ENCODE data around the gene CSTPP1.
"Not testable (repeated sequence)": the region's sequence is repeated elsewhere in the genome, so short reads cannot be mapped to it uniquely, and the experiment has no call there.

Gene CSTPP1

DNA sequence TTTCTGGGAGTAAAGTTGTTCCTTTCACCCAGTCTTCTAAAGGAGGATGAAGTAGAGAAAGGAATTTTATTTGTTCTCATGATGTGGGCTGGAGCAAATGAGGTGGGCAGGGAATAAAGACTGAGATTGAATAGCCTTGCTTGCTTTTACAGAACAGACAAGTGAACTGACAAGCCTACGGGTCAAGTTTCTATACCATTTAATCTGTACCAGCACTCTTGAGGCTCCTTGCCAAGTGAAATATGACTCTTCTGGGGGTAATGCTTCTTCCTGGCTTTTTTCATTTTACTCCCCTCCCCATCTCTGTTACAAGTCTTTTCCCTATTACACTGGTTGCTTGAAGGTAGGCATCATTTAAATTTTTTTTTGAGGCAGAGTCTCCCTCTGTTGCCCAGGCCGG lies 54.8 kb downstream of the CSTPP1 start:
- no peak for DNase-seq (ENCODE audit: low read depth)

DNA sequence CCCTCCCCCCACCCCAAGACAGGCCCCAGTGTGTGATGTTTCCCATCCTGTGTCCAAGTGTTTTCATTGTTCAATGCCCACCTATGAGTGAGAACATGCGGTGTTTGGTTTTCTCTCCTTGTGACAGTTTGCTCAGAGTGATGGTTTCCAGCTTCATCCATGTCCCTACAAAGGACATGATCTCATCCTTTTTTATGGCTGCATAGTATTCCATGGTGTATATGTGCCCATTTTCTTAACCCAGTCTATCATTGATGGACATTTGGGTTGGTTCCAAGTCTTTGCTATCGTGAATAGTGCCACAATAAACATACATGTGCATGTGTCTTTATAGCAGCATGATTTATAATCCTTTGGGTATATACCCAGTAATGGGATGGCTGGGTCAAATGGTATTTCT lies 55.8 kb downstream of the CSTPP1 start:
- DNase-seq (ENCODE audit: low read depth) = not testable (repeated sequence)

GRCh38 chr11:46997796-46998195 lies 61.2 kb downstream of the CSTPP1 start:
- DNase-seq (ENCODE audit: low read depth) = not testable (repeated sequence)

DNA sequence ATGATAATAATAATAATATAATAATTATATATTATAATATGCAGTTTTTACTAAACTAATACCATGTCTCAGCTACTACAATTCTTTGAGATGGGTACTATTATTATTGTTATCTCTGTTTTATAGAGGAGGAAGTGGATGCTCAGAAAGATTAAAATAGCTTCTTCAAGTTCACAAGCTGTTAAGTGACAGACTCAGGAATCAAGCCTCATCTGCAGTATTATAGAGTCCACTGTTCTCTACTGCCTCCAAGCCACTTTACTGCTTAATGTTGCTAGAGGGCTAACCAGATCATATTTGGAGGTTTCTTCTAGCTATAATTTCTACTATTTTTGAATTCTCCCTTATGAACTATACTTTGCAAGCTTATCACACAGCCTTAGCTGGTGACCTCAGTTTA lies 62.7 kb downstream of the CSTPP1 start:
- no peak for DNase-seq (ENCODE audit: low read depth)

DNA sequence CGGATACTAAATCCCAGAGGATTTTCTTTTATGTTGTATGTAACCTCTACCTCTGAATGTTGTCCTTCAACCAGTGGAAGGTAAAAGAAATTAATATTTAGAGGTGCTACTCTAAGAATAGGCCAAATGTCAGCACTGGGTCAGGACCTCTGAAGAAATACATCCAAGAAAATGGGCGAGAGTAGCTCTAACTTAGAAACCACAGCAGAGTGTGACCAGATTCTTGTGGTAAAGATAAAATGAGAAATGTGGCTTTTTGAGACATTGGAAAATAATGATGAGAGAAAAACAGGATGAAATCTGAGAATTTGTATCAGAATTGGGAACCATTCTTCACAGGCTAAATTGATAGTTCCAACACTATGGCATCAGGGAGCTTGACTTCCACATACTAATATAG lies 63.5 kb downstream of the CSTPP1 start:
- no peak for DNase-seq (ENCODE audit: low read depth)

- no peak for DNase-seq (ENCODE audit: low read depth)
These were observed 65.2 kb downstream of the CSTPP1 start for GRCh38 chr11:47001781-47002181.

GRCh38 chr11:47002390-47002789 lies 65.8 kb downstream of the CSTPP1 start:
- DNase-seq (ENCODE audit: low read depth) = no peak

DNA sequence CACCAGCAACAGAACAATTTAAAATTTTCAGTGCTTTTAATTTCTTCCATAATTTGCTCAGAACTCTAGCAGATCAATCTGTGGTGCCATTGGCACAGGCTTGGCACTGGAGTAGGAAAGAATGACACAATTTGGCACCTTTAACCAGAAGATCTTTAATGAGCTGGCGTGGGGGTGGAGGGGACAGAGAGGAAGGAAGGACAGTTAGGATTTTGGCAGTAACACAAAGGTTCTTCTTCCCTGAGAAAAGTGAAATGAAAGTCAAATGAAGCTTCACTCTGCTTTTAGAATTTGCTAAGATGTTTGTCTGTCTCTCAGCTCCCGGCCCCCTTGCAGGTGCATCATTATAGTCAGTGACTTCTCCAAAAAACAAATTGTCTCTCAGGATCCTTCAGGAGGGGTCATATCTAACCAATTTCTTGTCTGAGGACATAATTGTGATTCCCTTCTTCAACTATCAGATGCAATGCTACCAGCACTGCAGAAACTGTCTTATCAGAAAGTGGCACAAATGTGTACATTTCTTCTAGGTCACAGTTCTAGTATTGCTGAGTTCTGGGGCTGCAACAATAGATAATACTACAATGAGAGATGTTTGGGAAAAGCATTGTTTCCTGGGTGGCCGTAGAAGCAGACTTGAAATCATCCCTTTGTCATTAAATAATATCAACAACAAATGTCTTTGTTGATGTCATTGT lies 66.8 kb downstream of the CSTPP1 start:
- DNase-seq (ENCODE audit: low read depth) = no peak

DNA sequence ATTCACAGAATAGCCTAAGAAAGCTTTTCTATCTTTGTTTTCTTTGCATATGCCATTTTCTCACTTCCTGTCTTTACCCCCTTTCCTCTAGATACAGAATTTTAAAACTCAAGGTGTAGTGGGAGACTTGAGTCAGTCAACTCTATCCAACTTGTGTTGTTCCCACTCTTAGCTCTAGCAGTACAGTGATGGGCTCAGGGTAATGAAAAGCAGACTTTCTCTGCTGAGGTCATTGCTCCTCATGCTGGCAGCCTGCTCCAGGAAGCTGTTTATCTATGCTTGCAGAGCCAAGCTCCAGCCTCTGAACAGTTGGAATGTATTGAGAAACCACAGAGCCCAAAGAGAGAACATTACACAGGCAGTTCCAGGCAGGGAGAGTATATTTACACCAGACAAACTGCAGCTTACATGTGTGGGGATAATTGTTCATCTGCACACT lies 68.1 kb downstream of the CSTPP1 start:
- DNase-seq (ENCODE audit: low read depth) = no peak

GRCh38 chr11:47005441-47005840 lies 68.9 kb downstream of the CSTPP1 start:
- no peak for DNase-seq (ENCODE audit: low read depth)

DNA sequence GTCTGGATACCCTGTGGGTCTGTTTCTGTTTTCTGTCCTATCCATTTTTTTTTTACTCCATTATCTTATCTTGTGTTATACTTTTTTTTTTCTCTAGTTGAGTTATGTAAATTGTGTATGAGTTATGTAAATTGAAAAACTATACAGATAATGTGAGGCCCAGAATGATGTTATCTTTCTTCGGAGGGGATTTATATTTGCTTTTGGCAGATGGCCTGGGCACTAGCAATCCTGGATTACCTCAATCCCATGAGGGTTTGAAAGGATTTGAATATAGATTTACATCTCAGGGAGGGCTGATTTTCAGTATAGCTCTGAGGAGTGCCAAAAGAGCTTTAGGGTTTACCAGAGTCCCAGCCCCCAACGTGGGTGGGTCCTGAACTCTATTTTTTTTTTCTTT lies 71.0 kb downstream of the CSTPP1 start:
- no peak for DNase-seq (ENCODE audit: low read depth)

- no peak for DNase-seq (ENCODE audit: low read depth)
These were observed 73.6 kb downstream of the CSTPP1 start for GRCh38 chr11:47010179-47010578.

- no peak for DNase-seq (ENCODE audit: low read depth)
These were observed 77.5 kb downstream of the CSTPP1 start for GRCh38 chr11:47014097-47014496.

DNA sequence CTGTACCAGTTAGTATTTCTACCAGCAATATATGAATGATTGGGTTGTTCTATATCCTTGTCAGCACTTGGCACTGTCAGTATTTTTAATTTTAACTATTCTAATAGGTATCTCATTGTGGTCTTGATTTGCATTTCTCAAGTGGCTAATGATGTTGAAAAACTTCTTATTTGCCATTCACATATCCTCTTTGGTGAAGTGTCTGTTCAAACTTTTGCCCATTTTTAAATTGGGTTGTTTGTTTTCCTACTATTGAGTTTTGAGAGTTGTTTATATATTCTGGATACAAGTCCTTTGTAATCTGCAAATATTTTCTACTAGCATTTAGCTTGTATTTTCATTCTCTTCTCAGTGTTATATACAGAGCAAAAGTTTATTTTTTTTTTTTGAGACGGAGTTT lies 82.1 kb downstream of the CSTPP1 start:
- no peak for DNase-seq (ENCODE audit: low read depth)

DNA sequence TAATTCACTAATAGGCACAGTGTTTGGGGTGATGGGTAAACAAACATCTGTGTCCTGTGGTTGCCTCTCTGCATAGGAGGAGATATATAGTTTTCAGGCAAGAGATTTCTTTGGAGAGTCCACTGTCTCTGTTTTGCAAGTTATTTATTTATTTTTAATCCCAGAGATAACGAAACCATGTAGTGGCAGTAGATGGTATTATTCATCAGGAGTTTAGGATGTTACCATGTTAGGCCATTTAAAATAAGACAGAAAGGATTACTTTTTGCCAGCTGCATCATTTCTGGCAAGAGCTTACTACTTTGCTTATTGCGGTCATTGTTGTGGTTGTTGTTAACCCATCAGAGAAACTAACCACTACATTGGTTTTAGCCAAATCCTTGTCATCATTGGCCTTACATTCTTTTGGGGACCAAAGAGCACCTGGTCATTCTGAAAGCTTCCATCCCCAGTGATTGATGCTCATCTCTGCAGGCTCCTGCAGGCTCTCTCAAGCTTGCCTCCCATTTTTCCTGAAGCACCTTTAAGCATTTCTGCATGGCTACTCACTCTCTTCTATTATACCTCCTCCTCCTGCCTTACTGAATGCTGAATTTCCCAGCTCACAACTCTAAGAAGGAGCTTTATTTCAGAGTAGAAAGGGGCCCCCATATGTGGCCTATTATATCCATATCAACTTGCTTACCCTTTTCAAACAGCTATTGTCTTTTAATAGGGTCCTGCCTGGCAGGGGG lies 84.4 kb downstream of the CSTPP1 start:
- DNase-seq (ENCODE audit: low read depth) = no peak

- no peak for DNase-seq (ENCODE audit: low read depth)
These were observed 84.9 kb downstream of the CSTPP1 start for GRCh38 chr11:47021527-47021818.

- no peak for DNase-seq (ENCODE audit: low read depth)
These were observed 85.4 kb downstream of the CSTPP1 start for GRCh38 chr11:47021965-47022364.

GRCh38 chr11:47028195-47029093 lies 91.9 kb downstream of the CSTPP1 start:
- DNase-seq (ENCODE audit: low read depth) = no peak

GRCh38 chr11:47033439-47033838 lies 96.9 kb downstream of the CSTPP1 start:
- no peak for DNase-seq (ENCODE audit: low read depth)

- no peak for DNase-seq (ENCODE audit: low read depth)
These were observed 97.5 kb downstream of the CSTPP1 start for GRCh38 chr11:47034091-47034490.

DNA sequence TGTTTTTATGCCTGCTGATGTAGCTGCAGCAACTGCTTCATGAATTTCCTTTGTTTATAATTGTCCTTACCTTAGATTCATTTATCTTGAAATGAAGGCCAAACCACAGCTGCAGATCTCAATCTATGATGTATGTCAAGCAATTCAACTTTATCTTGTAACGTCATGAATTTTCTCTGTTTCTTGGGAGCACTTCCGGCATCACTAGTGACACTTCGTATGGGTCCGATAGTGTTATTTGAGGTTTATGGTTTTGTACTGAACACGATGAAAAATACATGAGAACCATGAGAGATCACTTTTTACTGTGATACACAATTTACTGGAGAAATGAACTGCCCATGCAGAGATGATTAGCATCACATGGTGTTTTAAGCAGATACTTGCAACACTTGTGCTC lies 98.5 kb downstream of the CSTPP1 start:
- no peak for DNase-seq (ENCODE audit: low read depth)

DNA sequence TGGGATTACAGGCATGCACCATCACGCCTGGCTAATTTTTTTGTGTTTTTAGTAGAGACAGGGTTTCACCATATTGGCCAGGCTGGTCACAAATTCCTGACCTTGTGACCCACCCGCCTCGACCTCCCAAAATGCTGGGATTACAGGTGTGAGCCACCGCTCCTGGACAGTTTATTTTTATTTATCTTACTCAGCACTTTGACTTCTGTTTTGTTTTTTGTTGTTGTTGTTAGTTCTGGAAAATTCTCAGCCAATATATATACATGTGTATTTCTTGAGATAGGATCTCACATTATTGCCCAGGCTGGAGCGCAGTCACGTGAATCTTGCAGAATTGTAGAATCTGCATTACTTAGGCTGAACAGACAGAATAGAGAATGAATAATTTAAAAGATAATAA lies 107.6 kb downstream of the CSTPP1 start:
- no peak for DNase-seq (ENCODE audit: low read depth)

DNA sequence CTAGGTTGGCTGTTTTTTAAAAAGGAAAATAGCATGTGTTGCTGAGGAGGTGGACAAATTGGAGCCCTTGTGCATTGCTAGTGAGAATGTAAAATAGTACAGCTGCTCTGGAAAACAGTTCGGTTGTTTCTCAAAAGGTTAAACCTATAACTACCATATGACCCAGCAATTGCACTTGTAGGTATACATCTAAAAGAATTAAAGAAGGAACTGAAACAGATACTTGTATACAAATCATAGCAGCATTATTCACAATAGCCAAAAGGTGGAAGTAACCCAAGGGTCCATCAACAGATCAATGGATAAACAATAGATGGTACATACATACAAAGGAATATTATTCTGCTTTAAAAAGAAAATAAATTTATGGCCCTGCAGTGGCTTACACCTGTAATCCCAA lies 111.4 kb downstream of the CSTPP1 start:
- DNase-seq (ENCODE audit: low read depth) = no peak

All from activated T-cell treated with anti-CD3 and anti-CD28 coated beads for 1 hour (primary cell).